NB4 (cell line): Measurements from ENCODE around the gene AMER2.

Experiments used
- CTCF ChIP-seq: IDR thresholded peaks from one replicate; pipeline ENCODE4 v1.5.1; 2012; ENCODE audit warnings: low read depth, low read length
- MYC ChIP-seq: IDR thresholded peaks from 2 replicates; pipeline ENCODE4 v1.6.1; 2011; ENCODE audit warnings: low read depth, low read length

- TF ChIP-seq CTCF (no peak), MYC (no peak)
Measured at GRCh38 chr13:25177636-25178035, 5.5 kb upstream of the AMER2 start.
